IPS-NIHi7 (cell line): Measurements from ENCODE around the gene GPR33.
"Not testable (repeated sequence)": the region's sequence is repeated elsewhere in the genome, so short reads cannot be mapped to it uniquely, and the experiment has no call there.

ENCODE experiments used
- DNase-seq: peaks from one replicate; pipeline ENCODE4 v3.0.0; 2012; ENCODE audit warnings: mixed read lengths; ENCODE audit errors: extremely low spot score

Gene GPR33

DNA sequence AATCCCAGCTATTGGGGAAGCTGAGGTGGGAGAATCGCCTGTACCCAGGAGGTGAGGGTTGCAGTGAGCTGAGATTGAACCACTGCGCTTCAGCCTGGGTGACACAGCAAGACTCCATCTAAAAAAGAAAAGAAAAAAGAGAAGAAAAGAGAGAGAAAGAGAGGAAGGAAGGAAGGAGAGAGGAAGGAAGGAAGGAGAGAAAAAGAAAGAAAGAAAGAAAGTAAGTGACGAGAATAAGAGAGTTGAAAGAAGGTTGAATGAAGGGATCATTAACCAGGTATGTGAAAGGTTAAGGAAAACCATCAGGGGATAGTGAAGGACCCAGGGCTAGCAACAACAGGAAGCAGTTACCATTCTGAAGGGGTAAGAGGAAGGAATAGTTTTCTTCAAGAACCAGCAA is 26.3 kb downstream of the GPR33 start:
- DNase-seq, result no peak

DNA sequence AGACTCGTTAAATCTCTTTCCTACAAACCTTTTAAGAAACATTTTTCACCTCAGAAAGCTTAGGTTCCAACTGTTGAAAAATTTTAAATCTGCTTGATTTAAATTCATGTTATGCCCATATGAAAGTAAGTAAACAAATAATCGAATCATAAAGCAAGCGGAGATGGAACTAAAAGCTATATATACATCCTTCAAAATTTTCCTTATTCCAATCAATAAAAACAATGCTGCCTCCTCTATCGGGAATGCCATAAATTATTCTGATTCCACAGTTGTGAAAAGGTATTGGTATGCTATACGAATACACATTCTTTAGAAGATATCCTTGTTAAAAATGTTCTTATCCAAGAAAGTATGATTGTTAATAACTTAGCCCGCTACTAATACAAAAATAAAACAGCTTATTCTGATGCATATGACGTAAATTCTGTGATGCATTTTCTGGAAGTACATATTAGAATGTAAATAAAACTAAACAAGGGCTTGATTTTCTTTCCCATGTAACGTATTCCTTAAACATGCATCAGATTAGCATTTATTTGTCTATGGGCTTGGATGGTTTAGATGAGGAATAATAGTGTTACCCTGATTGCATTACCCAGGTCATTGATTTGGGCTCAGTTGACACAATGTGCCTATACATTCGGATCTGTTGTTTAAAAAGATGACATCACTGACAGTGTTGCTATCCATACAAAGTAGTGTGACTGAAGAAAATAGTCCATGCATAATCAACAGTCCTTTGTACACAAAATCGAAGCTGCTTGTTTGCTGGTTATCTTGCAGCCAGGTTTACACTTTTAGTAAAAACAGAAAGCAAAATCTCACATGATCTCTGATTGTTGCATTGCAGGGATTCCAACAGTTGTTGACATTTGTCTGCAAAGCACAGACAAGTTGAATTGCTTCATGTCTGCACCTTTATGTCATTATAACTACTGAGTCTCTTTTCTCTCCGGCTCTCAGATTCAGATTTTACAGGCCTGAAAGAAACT is 29.9 kb downstream of the GPR33 start:
- no peak for DNase-seq

DNA sequence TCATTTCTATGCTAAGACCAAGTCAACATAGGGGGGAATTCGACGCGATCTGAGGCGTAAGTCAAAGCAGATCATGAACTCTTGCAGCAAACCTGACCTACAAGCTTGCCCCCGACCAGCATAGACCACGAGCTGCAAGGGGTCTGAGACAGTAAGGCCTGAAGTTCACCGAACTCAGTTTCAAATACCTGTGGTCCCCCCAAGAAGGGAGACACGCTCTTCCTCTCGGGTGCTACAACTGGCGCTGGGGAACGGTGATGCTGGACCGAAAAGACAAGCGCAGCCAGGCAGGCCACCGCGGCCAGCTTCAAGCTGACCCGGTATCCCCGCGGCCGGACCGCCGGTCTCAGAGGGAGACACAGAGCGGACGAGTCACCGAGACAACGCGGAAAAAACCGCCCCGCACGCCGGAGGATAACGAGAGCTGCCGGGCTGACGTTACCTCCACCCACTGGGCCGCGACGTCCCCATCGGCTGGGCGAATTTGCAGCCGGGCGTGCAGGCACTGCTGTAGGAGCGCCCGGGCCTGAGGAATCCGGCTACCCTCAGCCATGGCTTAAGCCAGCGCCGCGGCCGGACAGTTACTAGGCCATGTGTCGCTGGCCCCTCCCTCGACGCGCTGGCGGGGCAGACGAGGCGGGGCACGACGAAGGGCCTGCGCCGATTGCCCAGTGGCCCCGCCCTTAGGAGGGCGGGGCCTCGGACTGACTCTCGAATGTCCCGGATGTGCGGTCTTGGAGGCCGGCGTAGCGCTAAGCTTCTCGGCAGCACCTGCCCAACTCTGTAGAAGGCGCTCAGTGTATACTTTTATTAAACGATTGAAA is 30.8 kb downstream of the GPR33 start, which contains the start of gene DTD2:
Gene DTD2 (minus strand): TSS at position 666 of the 824 bp plus-strand sequence. CDS start 113 bp downstream, at position 553.
- peak; percentile 99 for DNase-seq

DNA sequence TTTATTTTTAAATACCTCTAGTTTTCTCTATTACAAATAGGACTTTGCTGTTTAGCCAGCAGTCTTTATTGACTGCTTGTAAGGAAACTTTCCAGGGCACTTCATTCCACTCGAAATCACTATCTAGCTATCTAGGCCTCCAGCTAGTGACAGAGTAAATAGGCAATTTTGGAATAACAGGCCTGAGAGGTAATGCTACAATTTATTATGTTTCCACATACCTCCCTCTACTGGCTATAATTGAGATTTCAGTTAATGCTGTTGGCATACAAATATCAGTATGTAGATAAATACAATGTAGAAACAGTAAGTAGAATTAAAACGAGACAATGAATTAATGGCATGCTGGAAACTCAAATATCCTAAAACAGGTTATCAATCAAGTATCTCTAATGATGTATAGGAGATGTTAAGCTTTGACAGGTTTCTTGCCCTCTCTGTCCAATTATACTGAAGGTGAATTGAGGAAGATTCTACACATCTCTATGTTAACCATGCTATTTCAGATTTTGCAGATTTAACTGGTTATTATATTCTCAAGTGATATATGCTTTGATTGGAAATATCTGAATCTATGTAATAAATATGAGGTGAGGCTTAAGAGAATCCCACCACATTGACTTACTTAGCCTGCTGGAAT is 37.7 kb downstream of the GPR33 start:
- DNase-seq, result no peak

DNA sequence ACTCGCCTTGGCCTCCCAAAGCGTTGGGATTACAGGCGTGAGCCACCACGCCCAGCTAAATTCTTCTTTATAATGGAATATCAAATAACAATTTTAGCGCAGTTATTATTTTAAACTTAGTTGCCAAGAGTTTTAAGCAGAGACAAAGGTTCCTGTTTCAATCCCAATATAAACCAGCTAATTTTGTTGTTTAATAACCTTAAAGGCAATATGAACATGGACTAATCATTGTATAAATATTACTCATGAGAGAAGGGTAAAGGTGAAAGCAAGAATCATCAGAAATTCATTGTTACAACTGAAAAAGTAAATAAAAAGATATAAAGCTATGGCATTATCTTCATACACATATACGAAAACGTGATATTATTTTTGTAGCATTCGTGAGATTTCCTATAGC is 38.7 kb downstream of the GPR33 start:
- no peak for DNase-seq

DNA sequence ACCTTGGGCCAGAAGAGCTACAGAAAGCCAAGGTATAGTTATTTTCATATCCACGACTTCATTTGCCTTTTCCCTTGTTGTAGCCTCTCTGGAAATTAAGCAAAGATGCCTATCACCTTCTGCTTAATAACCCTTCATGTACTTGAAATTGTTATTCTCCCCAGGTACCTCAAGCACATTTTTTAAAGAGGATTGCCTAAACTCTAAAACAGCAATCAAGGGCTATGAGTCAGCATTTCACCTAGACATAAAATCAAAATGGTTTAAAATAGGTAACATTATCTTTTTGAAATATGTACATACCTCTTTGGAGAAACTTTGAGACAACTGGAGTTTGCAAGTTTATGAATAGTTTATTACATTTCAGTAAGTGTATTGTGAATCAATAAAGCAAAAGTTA is 42.1 kb downstream of the GPR33 start:
- no peak for DNase-seq

DNA sequence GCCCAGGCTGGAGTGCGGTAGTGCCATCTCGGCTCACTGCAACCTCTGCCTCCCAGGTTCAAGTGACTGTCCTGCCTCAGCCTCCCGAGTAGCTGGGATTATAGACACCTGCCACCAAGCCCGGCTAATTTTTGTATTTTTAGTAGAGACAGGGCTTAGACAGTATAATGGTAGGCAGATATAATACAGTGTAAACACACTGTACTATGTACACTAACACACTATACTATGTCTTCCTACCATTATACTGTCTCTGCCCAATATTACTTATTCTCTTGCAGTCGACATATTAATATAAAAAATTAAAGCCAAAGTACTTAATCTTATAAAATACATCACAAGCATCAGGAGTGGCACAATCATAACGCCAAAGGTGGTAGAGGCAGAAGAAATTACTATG is 45.6 kb downstream of the GPR33 start:
- DNase-seq, result no peak

DNA sequence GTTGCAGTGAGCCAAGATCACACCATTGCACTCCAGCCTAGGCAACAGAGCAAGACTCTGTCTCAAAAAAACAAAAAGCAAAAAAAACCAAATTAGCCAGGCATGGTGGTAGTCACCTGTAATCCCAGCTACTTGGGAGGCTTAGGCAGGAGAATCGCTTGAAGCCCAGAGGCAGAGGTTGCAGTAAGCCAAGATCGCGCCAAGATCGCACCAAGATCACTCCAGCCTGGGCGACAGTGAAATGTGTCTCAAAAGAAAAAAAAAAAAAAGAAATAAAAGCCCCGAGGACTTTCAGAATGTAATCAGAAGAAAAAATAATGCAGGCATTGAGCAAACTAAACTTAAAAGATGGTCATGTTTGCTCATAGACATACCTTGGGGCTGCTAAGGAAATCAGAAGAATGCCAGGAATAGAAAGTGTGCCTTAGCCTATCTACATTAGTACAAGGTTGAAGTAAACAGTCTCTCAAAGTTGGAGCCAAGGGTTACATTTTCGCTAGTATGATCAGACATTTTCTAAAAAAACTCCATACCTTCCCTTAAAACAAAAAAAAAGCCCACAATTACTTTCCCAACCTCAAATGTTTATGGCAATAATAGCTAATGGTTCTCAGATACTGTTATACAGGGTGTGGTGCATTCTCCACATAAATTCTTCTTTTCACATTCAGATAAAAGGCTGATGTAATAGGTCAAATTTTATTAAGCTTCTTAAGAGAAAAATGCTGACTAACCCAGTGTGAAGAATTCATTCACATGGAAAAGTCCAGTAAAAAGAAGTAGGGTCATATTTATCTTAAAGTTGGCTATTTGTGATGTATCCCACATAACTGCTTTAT is 46.3 kb downstream of the GPR33 start:
- no peak for DNase-seq

DNA sequence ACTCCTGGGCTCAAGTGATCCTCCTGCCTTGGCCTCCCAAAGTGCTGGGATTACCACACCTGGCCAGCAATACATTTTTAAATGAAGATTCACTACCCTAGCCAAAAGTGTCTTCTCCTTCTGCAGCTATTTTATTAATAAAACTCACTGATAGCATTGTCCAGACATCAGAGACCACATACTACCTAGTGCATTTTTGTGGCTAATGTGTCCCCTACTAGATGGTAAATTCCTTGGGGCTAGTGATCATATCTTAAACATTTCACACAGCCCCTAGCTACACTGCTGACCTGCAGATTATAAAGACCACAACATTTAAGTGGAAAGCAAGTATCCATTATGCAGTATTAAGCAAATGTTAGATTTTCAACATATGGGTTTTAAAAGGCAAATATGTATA is 47.6 kb downstream of the GPR33 start:
- DNase-seq, result no peak

DNA sequence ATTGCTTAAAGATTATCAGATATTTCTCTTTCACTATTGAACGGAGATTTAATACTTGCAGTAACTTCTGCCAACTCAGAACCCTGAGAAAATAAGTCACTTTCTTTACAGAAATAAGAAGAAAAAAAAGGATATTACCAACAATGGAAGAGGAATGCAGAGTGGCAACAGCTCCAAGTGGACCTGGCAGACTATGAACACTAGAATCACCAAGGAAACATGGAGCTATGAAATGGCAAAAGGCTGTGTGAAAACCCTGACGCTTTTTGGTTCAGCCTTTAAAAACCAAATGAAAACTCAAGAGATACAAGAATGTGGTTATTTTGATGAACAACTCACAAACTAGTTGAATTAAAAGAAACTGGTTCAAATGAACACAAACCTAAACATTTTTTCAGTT is 48.3 kb downstream of the GPR33 start:
- DNase-seq, result no peak

DNA sequence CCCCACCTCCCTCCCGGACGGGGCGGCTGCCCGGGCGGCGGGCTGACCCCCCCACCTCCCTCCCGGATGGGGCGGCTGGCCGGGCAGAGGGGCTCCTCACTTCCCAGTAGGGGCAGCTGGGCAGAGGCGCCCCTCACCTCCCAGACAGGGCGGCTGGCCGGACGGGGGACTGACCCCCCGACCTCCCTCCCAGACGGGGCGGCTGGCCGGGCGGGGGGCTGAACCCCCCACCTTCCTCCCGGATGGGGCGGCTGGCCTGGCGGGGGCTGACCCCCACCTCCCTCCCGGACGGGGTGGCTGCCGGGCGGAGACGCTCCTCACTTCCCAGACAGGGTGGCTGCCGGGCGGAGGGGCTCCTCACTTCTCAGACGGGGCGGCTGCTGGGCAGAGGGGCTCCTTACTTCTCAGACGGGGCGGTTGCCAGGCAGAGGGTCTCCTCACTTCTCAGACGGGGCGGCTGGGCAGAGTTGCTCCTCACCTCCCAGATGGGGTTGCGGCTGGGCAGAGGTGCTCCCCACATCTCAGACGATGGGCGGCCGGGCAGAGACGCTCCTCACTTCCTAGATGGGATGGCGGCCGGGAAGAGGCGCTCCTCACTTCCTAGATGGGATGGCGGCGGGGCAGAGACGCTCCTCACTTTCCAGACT is 50.7 kb downstream of the GPR33 start:
- not testable (repeated sequence) for DNase-seq

DNA sequence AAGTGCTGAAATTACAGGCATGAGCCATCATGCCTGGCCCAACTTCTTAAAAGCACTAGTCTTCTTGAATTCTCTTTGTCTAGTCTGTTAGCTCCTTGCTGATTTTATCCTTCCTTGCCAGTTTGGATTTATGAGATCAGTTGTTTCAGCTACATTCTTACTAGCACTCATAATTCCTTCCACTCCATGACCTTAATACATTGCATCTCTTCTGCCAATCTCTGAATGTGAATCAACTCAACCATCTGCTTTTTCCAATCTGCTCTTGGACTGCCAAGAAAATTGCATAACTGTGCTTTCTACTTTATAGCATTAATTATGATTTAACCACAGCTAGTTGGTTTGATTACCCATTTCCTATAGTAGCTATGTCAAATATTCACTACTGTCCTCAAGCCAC is 52.6 kb downstream of the GPR33 start:
- DNase-seq, result no peak
